ENCODE results near the gene IRX5. TPM values are rescaled to one million over a fixed set of nuclear protein-coding genes. Genes with fewer than 3 reads are reported as not detected.

Gene IRX5
- total RNA-seq, 2 experiments from 2014 or later = 0.13 to 0.15 TPM

- ChIA-PET CTCF (no interaction called here), POLR2A (no interaction called here)
Measured at GRCh38 chr16:54929090-54930004, 1.3 kb upstream of the IRX5 start.

DNA sequence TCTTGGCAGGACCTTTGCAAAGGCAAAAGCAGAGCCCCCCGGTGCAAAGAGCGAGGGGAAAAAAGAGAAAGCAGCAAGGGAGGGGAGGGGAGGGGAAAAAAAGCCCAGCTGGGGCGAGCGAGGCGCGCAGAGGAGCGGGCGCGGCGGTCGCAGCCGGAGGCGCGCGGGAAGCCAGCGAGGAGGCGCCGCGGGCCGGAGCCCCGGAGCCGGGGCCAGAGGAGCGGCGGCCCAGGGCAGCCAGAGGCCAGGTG lies 129 bp downstream of the IRX5 start:
- CTCF ChIA-PET = no interaction called here
- POLR2A ChIA-PET = no interaction called here

- ChIA-PET CTCF (no interaction called here), POLR2A (no interaction called here)
Measured at GRCh38 chr16:54931120-54932014, 702 bp downstream of the IRX5 start.

DNA sequence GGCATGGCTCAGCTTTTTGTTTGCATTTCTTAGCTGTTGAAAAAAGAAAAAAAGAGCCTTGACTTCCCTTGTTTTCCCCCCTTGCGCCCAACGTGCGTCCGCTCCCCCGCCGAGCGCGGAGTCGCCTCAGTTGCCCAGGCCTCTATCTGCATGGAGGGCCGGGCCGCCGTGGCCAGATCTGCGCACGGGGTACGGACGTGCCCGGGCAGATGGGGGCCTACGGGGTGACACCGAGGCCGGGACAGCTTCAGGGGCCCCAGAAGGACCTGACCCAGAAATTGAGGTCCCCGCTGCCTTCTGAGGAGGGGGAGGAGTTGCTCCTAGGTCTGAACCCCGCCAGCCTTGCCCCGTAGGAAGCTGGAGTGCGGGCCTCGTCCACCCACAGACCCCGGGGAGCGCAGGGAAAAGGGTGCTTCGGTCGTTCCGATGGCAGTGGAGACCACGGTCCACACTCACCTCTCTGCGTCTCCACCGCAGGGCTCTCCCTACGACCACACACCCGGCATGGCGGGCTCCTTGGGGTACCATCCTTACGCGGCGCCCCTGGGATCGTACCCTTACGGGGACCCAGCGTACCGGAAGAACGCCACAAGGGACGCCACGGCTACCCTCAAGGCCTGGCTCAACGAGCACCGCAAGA lies 1.5 kb downstream of the IRX5 start:
- ChIA-PET POLR2A (no interaction called here), CTCF (no interaction called here)

DNA sequence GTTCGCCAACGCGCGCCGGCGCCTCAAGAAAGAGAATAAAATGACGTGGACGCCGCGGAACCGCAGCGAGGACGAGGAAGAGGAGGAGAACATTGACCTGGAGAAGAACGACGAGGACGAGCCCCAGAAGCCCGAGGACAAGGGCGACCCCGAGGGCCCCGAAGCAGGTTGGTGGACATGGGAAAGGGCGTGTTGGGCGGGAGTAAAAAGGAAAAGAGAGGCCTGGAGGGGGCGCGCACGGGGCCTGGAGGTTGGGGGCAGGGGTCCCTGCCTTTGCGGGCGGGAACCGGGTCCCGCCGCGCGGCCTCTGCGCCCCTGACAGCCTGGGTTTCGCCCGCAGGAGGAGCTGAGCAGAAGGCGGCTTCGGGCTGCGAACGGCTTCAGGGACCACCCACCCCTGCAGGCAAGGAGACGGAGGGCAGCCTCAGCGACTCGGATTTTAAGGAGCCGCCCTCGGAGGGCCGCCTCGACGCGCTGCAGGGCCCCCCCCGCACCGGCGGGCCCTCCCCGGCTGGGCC lies 2.1 kb downstream of the IRX5 start:
- POLR2A ChIA-PET = no interaction called here
- CTCF ChIA-PET = no interaction called here

GRCh38 chr16:54933281-54934011 lies 2.8 kb downstream of the IRX5 start:
- POLR2A ChIA-PET = no interaction called here

GRCh38 chr16:54934481-54935265 lies 4.0 kb downstream of the IRX5 start:
- CTCF ChIA-PET = no interaction called here
- POLR2A ChIA-PET = no interaction called here

More at GRCh38 chr16:54933281-54934011, 2.8 kb downstream of the IRX5 start:
- CTCF ChIA-PET = no interaction called here

GRCh38 chr16:54935266-54935968 lies 4.8 kb downstream of the IRX5 start:
- ChIA-PET CTCF (no interaction called here), POLR2A (no interaction called here)

DNA sequence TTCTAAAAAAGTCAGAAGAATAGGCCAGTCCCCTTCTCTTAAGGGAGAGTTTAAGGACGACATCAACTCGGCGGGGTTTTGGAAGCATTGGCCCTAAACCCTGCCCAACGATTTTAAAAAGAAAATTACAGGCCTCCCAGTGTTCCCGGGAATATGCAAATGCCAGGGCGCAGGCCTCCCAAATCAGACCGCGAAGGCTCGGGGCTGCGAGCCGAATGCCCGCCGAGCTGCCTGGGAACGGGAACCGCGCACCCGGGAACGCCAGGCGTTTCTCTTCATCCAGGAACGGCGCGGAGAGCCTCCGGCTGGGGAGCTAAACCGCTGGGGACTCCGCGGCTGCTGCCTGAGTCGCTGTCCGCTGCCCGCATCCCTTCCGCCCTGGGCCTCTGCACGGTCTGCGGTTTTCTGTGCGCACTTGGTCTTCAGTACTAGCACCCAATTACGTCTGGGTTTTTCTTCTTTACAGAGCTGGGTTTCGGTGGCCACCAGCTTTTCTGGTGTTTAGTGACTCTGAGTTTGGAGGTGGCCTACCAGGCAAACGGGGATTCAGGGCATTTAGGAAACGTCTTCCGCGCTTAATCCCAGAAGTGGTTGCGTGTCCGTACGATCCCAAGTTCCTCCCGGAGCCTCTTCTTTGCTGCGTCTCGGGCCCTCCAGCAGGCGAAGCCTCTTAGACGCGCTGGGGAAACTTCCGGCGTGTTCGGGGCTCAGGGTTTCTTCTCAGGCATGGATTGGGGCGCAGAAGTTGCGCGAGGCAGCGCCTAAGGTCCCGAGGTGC lies 5.7 kb downstream of the IRX5 start:
- POLR2A ChIA-PET = no interaction called here
- CTCF ChIA-PET = no interaction called here

DNA sequence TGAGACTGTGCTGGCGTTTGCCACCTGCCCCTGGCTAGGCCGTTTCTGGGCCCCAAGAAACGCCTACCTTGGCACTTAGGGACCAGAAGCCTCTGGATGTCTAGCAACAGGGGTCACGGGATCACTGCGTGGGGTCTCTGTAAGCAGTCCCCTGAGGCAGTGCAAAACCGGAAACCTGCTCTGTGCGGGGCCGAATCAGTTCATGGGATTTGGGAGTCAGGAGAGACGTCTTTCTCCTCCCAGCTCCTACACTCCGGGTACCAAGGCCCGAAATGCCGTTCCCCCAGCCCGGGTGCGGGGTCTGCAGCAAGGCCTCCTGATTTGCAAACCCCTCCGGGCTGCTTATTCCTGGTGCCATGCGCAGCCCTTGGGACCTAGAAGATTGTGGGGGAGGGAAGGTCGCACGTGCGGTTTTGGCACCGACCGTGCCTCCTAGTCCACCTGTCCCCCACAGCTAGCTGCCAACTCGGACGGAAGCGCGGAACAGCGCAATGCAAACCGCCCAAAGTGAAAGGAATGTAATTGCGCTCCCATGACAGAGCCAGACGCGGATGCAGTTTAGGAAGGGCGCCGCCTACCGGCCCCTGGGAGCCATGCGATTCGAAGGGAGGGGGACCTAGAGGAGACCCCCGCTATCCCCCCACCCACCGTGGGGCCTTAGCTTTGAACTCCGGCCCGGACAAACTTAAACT lies 6.5 kb downstream of the IRX5 start:
- POLR2A ChIA-PET = no interaction called here
- CTCF ChIA-PET = no interaction called here

- POLR2A ChIA-PET = no interaction called here
- CTCF ChIA-PET = no interaction called here
Measured at GRCh38 chr16:54937671-54938211, 7.1 kb downstream of the IRX5 start.

GRCh38 chr16:54938212-54939028 lies 7.8 kb downstream of the IRX5 start:
- CTCF ChIA-PET = no interaction called here
- POLR2A ChIA-PET = no interaction called here

- ChIA-PET CTCF (no interaction called here), POLR2A (no interaction called here)
Measured at GRCh38 chr16:54939029-54939346, 8.3 kb downstream of the IRX5 start.

GRCh38 chr16:54939510-54940278 lies 9.0 kb downstream of the IRX5 start:
- POLR2A ChIA-PET = interaction anchor here (0.5 kb wide), 1 partner anchor 31 kb away, joined by 5 read pairs; no protein-coding TSS in a partner anchor
- CTCF ChIA-PET = no interaction called here

GRCh38 chr16:54940279-54940604 lies 9.6 kb downstream of the IRX5 start:
- POLR2A ChIA-PET = interaction anchor here (0.5 kb wide), 1 partner anchor 30 kb away, joined by 5 read pairs; no protein-coding TSS in a partner anchor
- CTCF ChIA-PET = no interaction called here

Measured in activated CD8-positive, alpha-beta memory T cell treated with anti-CD3 and anti-CD28 coated beads for 36 hours (primary cell).